HCT116 (cell line): ENCODE measurements around the gene RIF1. TPM values are rescaled to one million over a fixed set of nuclear protein-coding genes. Genes with fewer than 3 reads are reported as not detected.
A peak's percentile ranks its signal among the peaks of the same experiment; 100 is the strongest.

Experiments used
- ATAC-seq: fragments of 200-7000 bp; cut with Tn5 transposase; 2 replicates; pipeline ENCODE4 v1.9.1; 2020; ENCODE audit warnings: mild to moderate bottlenecking, moderate library complexity
- BruUV-seq: library from RNA; stranded (reverse); fragments of 400-500 nt; replicated peaks from 2 replicates; lab custom pipeline; 2021; lab: Mats Ljungman, UMichigan
- CTCF ChIA-PET: fragments of 300-600 bp; sonication (Branson Sonifier 250); formaldehyde crosslinking; loops from one replicate; lab custom pipeline; 2021; ENCODE audit warnings: antibody characterized with exemption; lab: Charles Lee
- POLR2A ChIA-PET: fragments of 300-600, 350-600 bp; sonication (Branson Sonifier 250); formaldehyde crosslinking; loops from one replicate; lab custom pipeline; 2021; ENCODE audit warnings: antibody characterized with exemption; lab: Charles Lee
- RAD21 ChIA-PET, 2 experiments: fragments of 300-600 bp; sonication (Branson Sonifier 250); formaldehyde crosslinking; loops; one replicate each; lab custom pipeline; 2023; ENCODE audit warnings: low total read pairs in 2 of 2; ENCODE audit not compliant: uncharacterized antibody in 2 of 2, unreplicated experiment in 2 of 2, low non-redundant PET in 1 of 2; lab: Charles Lee
- DNase-seq: peaks from one replicate; pipeline ENCODE4 v3.0.0-alpha.2; 2010; ENCODE audit warnings: low read depth, low spot score
- H2AFZ ChIP-seq: fragments of 200-600 bp; shearing (Covaris generic), sonication (generic); 2 replicates; pipeline ENCODE4 v1.6.1; 2017; ENCODE audit warnings: low read depth, mixed run types, mixed read lengths, antibody characterized with exemption, low read length; ENCODE audit not compliant: poor library complexity, severe bottlenecking
- H3K27ac ChIP-seq: 2 replicates; pipeline ENCODE4 v1.5.1; 2012; ENCODE audit warnings: low read depth, low read length
- H3K27me3 ChIP-seq: fragments of 200-600 bp; sonication (generic); 2 replicates; pipeline ENCODE4 v1.6.1; 2016; ENCODE audit warnings: mixed run types, low read length, mixed read lengths; ENCODE audit not compliant: insufficient read depth
- H3K36me3 ChIP-seq, 2 experiments: fragments of 200-500 bp in 1 of 2; fragments of 200-600 bp in 1 of 2; sonication (Bioruptor generic) in 1 of 2; sonication (generic) in 1 of 2; 2 replicates each; pipeline versions ENCODE4 v1.5.1 to v1.6.1; 2014 to 2016; ENCODE audit warnings: low read length in 2 of 2, inconsistent platforms in 1 of 2, mixed read lengths in 1 of 2, mixed run types in 1 of 2; ENCODE audit not compliant: insufficient read depth in 2 of 2, control insufficient read depth in 1 of 2
- H3K4me1 ChIP-seq, 2 experiments: fragments of 200-600 bp in 1 of 2; sonication (generic) in 1 of 2; 2 replicates each; pipeline versions ENCODE4 v1.5.1 to v1.6.1; 2012 to 2017; ENCODE audit warnings: low read length in 2 of 2, inconsistent platforms in 1 of 2, mild to moderate bottlenecking in 1 of 2, mixed read lengths in 1 of 2, mixed run types in 1 of 2, moderate library complexity in 1 of 2; ENCODE audit not compliant: insufficient read depth in 2 of 2, control insufficient read depth in 1 of 2
- H3K4me2 ChIP-seq: fragments of 200-600 bp; sonication (generic); 2 replicates; pipeline ENCODE4 v1.6.1; 2017; ENCODE audit warnings: mixed run types, low read length, mixed read lengths
- H3K4me3 ChIP-seq, 2 experiments: fragments of 200-600 bp in 1 of 2; sonication (generic) in 1 of 2; replicated peaks in 1 of 2; 2 replicates each; pipeline ENCODE4 v1.5.1; 2011 to 2016; ENCODE audit warnings: low read length in 2 of 2, control low read depth in 1 of 2, low read depth in 1 of 2, mild to moderate bottlenecking in 1 of 2, mixed read lengths in 1 of 2, mixed run types in 1 of 2
- H3K79me2 ChIP-seq: fragments of 200-600 bp; sonication (generic); 2 replicates; pipeline ENCODE4 v1.6.1; 2017; ENCODE audit warnings: mild to moderate bottlenecking, mixed run types, low read length, moderate library complexity, mixed read lengths; ENCODE audit not compliant: insufficient read depth
- H3K9ac ChIP-seq: fragments of 200-600 bp; sonication (generic); 2 replicates; pipeline ENCODE4 v1.6.1; 2016; ENCODE audit warnings: low read length, mixed read lengths
- H3K9me2 ChIP-seq: fragments of 200-600 bp; sonication (generic), shearing (Covaris generic); 2 replicates; pipeline ENCODE4 v1.6.1; 2017; ENCODE audit warnings: mixed run types, mild to moderate bottlenecking, moderate library complexity; ENCODE audit not compliant: insufficient read depth
- H3K9me3 ChIP-seq, 2 experiments: fragments of 200-500 bp in 1 of 2; fragments of 200-600 bp in 1 of 2; sonication (Bioruptor generic) in 1 of 2; sonication (generic) in 1 of 2; 2 replicates each; pipeline ENCODE4 v1.6.1; 2014 to 2017; ENCODE audit warnings: low read length in 2 of 2, mixed read lengths in 2 of 2, inconsistent platforms in 1 of 2, low read depth in 1 of 2, mild to moderate bottlenecking in 1 of 2, mixed run types in 1 of 2, moderate library complexity in 1 of 2; ENCODE audit not compliant: control insufficient read depth in 1 of 2, insufficient read depth in 1 of 2
- H4K20me1 ChIP-seq: fragments of 200-600 bp; sonication (generic), shearing (Covaris generic); 2 replicates; pipeline ENCODE4 v1.6.1; 2017; ENCODE audit warnings: mixed run types, mild to moderate bottlenecking, moderate library complexity; ENCODE audit not compliant: insufficient read depth
- CBX3 ChIP-seq: IDR thresholded peaks from 2 replicates; pipeline ENCODE4 v1.6.1; 2012; ENCODE audit warnings: low read depth
- CEBPB ChIP-seq: IDR thresholded peaks from 2 replicates; pipeline ENCODE4 v1.6.1; 2012; ENCODE audit warnings: low read depth
- ELF1 ChIP-seq: IDR thresholded peaks from 2 replicates; pipeline ENCODE4 v1.6.1; 2012; ENCODE audit warnings: low read depth, borderline replicate concordance
- FOSL1 ChIP-seq: IDR thresholded peaks from 2 replicates; pipeline ENCODE4 v1.6.1; 2012; ENCODE audit warnings: low read depth
- POLR2AphosphoS5 ChIP-seq: IDR thresholded peaks from 2 replicates; pipeline ENCODE4 v1.6.1; 2011; ENCODE audit warnings: mild to moderate bottlenecking, low read depth, low read length, moderate library complexity
- RAD21 ChIP-seq: IDR thresholded peaks from 2 replicates; pipeline ENCODE4 v1.6.1; 2012; ENCODE audit warnings: low read depth, mild to moderate bottlenecking
- ZFX ChIP-seq: fragments of 450-650 bp; IDR thresholded peaks from 2 replicates; pipeline ENCODE4 v1.6.1; 2017
- ZNF274 ChIP-seq: fragments of 200-500 bp; sonication (Bioruptor generic); IDR thresholded peaks from 2 replicates; pipeline ENCODE4 v1.6.1; 2014; ENCODE audit warnings: mild to moderate bottlenecking, low read depth, low read length, inconsistent platforms
- intact Hi-C: fragments of 100-400 bp; cut with micrococcal nuclease; formaldehyde crosslinking; loops from 2 replicates; pipeline ENCODE4 v1.10.0; 2022
- total RNA-seq: library from RNA; stranded (reverse); gene quantifications from one replicate; pipeline ENCODE4 v1.2.1, GENCODE V29; 2021; ENCODE audit not compliant: unreplicated experiment
- TF ChIP-seq, protein P1 (sequence below): IDR thresholded peaks from 2 replicates; pipeline ENCODE4 v1.6.1; 2012
- TF ChIP-seq, protein P2 (sequence below): IDR thresholded peaks from 2 replicates; pipeline ENCODE4 v1.6.1; 2012
- TF ChIP-seq, protein P3 (sequence below), 3 experiments: fragments of 200-600 bp in 1 of 3; sonication (generic) in 1 of 3; IDR thresholded peaks in 2 of 3; conservative IDR thresholded peaks in 1 of 3; 2 replicates each; pipeline ENCODE4 v1.5.1; 2012 to 2017; ENCODE audit warnings: low read depth in 2 of 3, low read length in 2 of 3, antibody characterized with exemption in 1 of 3, borderline replicate concordance in 1 of 3, control low read depth in 1 of 3, mild to moderate bottlenecking in 1 of 3, mixed read lengths in 1 of 3, mixed run types in 1 of 3, moderate library complexity in 1 of 3; ENCODE audit not compliant: insufficient read depth in 1 of 3

RIF1 gene
- total RNA-seq, 1 experiment from 2014 or later: 48.0 TPM

DNA sequence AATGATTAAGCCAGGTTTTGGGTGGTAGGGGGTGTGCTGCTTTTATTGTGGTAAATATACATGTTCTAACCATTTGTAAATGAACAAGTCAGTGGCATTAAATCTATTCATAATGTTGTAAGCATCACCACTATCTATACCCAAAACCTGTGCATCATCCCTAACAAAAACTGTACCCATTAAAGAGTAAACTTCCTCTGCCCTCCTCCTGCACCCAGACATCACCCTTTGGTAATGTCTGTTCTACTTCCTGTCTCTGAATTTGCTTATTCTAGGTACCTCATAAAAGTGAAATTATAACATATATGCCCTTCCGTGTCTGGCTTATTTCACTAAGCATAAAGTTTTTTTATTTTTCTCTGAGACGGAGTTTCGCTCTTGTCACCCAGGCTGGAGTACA is 14.1 kb downstream of the RIF1 start:
- ChIA-PET POLR2A (no interaction called here), RAD21 (no interaction called here), CTCF (no interaction called here)
- no peak for DNase-seq
- no peak overlapping the region for H3K4me3 ChIP-seq
- H2AFZ ChIP-seq: no peak overlapping the region
- TF ChIP-seq POLR2AphosphoS5: no peak
- no peak for TF ChIP-seq CEBPB
- TF ChIP-seq, protein P1, sequence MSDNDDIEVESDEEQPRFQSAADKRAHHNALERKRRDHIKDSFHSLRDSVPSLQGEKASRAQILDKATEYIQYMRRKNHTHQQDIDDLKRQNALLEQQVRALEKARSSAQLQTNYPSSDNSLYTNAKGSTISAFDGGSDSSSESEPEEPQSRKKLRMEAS: no peak
- TF ChIP-seq CBX3: no peak
- no peak for TF ChIP-seq FOSL1
- TF ChIP-seq ELF1: no peak
- no peak for TF ChIP-seq ZNF274
- TF ChIP-seq ZFX: no peak
- TF ChIP-seq, protein P2, sequence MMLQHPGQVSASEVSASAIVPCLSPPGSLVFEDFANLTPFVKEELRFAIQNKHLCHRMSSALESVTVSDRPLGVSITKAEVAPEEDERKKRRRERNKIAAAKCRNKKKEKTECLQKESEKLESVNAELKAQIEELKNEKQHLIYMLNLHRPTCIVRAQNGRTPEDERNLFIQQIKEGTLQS: no peak
- no peak overlapping the region for H3K9ac ChIP-seq
- H3K4me2 ChIP-seq: no peak overlapping the region
- no peaks in the 10 kb centered on the region for H3K27me3 ChIP-seq
- H3K27ac ChIP-seq: no peak overlapping the region
- peaks cover 99% of the 10 kb centered on the region for H3K79me2 ChIP-seq
- BruUV-seq: no TSS peak
- H3K9me2 ChIP-seq: no peaks in the 10 kb centered on the region
- no peaks in the 10 kb centered on the region for H4K20me1 ChIP-seq
- peaks cover 29 to 51% of the 10 kb centered on the region in 2 experiments; a peak in 3 of 4 replicates for H3K36me3 ChIP-seq
- H3K4me1 ChIP-seq: no peaks in the 10 kb centered on the region
- H3K9me3 ChIP-seq: no peaks in the 10 kb centered on the region
- no peak for ATAC-seq
- intact Hi-C loops: no loop called here

DNA sequence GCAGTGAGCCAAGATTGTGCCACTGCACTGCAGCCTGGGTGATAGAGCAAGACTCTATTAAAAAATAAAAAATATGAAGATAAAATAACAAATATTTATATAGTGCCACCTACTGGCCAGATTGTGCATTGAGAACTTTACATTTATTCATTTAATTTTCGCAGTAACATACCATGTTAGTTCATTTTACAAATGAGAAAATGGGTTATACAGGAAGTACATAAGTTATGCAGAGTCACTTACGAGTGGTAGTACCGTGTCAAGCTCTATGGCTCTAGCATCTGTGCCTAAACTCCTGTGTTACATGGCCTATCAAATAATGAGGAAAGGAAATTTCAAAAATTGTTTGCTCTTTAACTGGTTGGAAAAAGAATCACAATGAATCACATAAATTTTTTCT is 27.9 kb downstream of the RIF1 start:
- Histone ChIP-seq H3K27me3 (no peaks in the 10 kb centered on the region), H3K4me2 (no peak overlapping the region), H3K36me3 (peaks cover 52 to 53% of the 10 kb centered on the region in 2 experiments), H3K79me2 (peaks cover 59% of the 10 kb centered on the region), H3K4me3 (no peak overlapping the region), H3K9me3 (no peaks in the 10 kb centered on the region), H3K4me1 (no peaks in the 10 kb centered on the region), H4K20me1 (peaks cover 8% of the 10 kb centered on the region; the same call in 1 of the 2 replicates), H3K9me2 (no peaks in the 10 kb centered on the region), H3K27ac (no peak overlapping the region), H2AFZ (no peak overlapping the region), H3K9ac (no peak overlapping the region)
- BruUV-seq: no TSS peak
- intact Hi-C loops: no loop called here
- ChIA-PET CTCF (interaction anchor here (0.9 to 1.2 kb wide), 5 partner anchors 8 to 53 kb away, joined by 3 read pairs; no protein-coding TSS in a partner anchor), RAD21 (no interaction called here), POLR2A (no interaction called here)
- ATAC-seq (peak; percentile 42), DNase-seq (peak; percentile 10)
- TF ChIP-seq RAD21 (peak; percentile 37; the same call in 1 of the 2 replicates), POLR2AphosphoS5 (no peak)
- TF ChIP-seq, protein P3, sequence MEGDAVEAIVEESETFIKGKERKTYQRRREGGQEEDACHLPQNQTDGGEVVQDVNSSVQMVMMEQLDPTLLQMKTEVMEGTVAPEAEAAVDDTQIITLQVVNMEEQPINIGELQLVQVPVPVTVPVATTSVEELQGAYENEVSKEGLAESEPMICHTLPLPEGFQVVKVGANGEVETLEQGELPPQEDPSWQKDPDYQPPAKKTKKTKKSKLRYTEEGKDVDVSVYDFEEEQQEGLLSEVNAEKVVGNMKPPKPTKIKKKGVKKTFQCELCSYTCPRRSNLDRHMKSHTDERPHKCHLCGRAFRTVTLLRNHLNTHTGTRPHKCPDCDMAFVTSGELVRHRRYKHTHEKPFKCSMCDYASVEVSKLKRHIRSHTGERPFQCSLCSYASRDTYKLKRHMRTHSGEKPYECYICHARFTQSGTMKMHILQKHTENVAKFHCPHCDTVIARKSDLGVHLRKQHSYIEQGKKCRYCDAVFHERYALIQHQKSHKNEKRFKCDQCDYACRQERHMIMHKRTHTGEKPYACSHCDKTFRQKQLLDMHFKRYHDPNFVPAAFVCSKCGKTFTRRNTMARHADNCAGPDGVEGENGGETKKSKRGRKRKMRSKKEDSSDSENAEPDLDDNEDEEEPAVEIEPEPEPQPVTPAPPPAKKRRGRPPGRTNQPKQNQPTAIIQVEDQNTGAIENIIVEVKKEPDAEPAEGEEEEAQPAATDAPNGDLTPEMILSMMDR (IDR thresholded peaks at IDR 0.05 in 2 of 3, conservative IDR thresholded peaks at IDR 0.05 in 1 of 3; ENCODE audit: borderline replicate concordance in 1 of 3, insufficient read depth in 1 of 3, low read depth in 2 of 3, low read length in 2 of 3): peak in 2 of 3 experiments; percentile 25 to 51; a peak in 4 of 6 replicates
